H1 (cell line): ENCODE measurements around the gene PAQR8. TPM values are rescaled to one million over a fixed set of nuclear protein-coding genes. Genes with fewer than 3 reads are reported as not detected.

Experiments used
- CTCF ChIA-PET: fragments of 300-600 bp; sonication (Branson Sonifier 250); formaldehyde crosslinking; loops from one replicate; lab custom pipeline; 2021; ENCODE audit not compliant: partially characterized antibody; lab: Charles Lee
- POLR2A ChIA-PET: fragments of 300-600 bp; sonication (Branson Sonifier 250); formaldehyde crosslinking; loops from one replicate; lab custom pipeline; 2021; ENCODE audit warnings: inconsistent platforms; ENCODE audit not compliant: partially characterized antibody; lab: Charles Lee
- DNase-seq, 2 experiments: peaks; one replicate each; pipeline versions ENCODE4 v3.0.0 to v3.0.0-alpha.2; 2010 to 2022; ENCODE audit warnings: low spot score in 2 of 2, low read depth in 1 of 2, mixed read lengths in 1 of 2
- FAIRE-seq: peaks from 2 replicates; lab custom pipeline; 2011; peaks lifted over from hg19 to GRCh38; lab: Jason Lieb, UNC
- H2AFZ ChIP-seq: 2 replicates; pipeline ENCODE4 v1.8.1; 2012; ENCODE audit warnings: low read length, inconsistent platforms
- H2AK5ac ChIP-seq: 2 replicates; pipeline ENCODE4 v1.6.1; 2013; ENCODE audit warnings: low read depth, low read length
- H2BK120ac ChIP-seq: replicated peaks from 2 replicates; pipeline ENCODE3; 2013; ENCODE audit warnings: low read depth, low read length, inconsistent platforms
- H2BK12ac ChIP-seq: 2 replicates; pipeline ENCODE4 v1.6.1; 2013; ENCODE audit warnings: low read depth, low read length
- H2BK15ac ChIP-seq: 2 replicates; pipeline ENCODE4 v1.6.1; 2013; ENCODE audit warnings: low read length
- H2BK20ac ChIP-seq: 2 replicates; pipeline ENCODE4 v1.6.1; 2013; ENCODE audit warnings: low read length
- H2BK5ac ChIP-seq: 2 replicates; pipeline ENCODE4 v1.6.1; 2013; ENCODE audit warnings: low read depth, low read length
- H3K14ac ChIP-seq: 2 replicates; pipeline ENCODE4 v1.6.1; 2013; ENCODE audit warnings: inconsistent platforms; ENCODE audit not compliant: insufficient read length
- H3K18ac ChIP-seq: 2 replicates; pipeline ENCODE4 v1.6.1; 2013; ENCODE audit warnings: low read length; ENCODE audit errors: extremely low read depth
- H3K23ac ChIP-seq: 2 replicates; pipeline ENCODE4 v1.6.1; 2013; ENCODE audit warnings: inconsistent platforms; ENCODE audit not compliant: insufficient read length
- H3K23me2 ChIP-seq: 2 replicates; pipeline ENCODE4 v1.6.1; 2013; ENCODE audit warnings: low read depth, low read length
- H3K27ac ChIP-seq: 2 replicates; pipeline ENCODE4 v1.6.1; 2011; ENCODE audit warnings: low read depth, low read length, inconsistent platforms
- H3K27me3 ChIP-seq, 4 experiments: replicated peaks in 1 of 4; 1 replicate in 1 of 4; 2 replicates in 3 of 4; pipeline versions ENCODE4 v1.6.1 to v1.8.1; 2011 to 2013; ENCODE audit warnings: low read length in 3 of 4, mild to moderate bottlenecking in 3 of 4, inconsistent platforms in 2 of 4, mixed read lengths in 2 of 4, moderate library complexity in 1 of 4; ENCODE audit not compliant: control insufficient read depth in 3 of 4, insufficient read depth in 3 of 4; ENCODE audit errors: extremely low read depth in 1 of 4
- H3K36me3 ChIP-seq, 4 experiments: 2 replicates each; pipeline versions ENCODE4 v1.6.1 to v1.8.1; 2011 to 2013; ENCODE audit warnings: mild to moderate bottlenecking in 4 of 4, low read length in 3 of 4, moderate library complexity in 2 of 4, control low read depth in 1 of 4, inconsistent platforms in 1 of 4; ENCODE audit not compliant: insufficient read depth in 4 of 4, control insufficient read depth in 2 of 4
- H3K4ac ChIP-seq: replicated peaks from 2 replicates; pipeline ENCODE3; 2013; ENCODE audit warnings: low read length, low read depth, mixed read lengths, inconsistent platforms; ENCODE audit not compliant: insufficient read length
- H3K4me1 ChIP-seq, 4 experiments: replicated peaks in 1 of 4; 1 replicate in 1 of 4; 2 replicates in 3 of 4; pipeline versions ENCODE4 v1.6.1 to v1.8.1; 2011 to 2013; ENCODE audit warnings: low read length in 3 of 4, inconsistent platforms in 2 of 4, mixed read lengths in 1 of 4; ENCODE audit not compliant: insufficient read depth in 4 of 4, control insufficient read depth in 3 of 4
- H3K4me2 ChIP-seq, 2 experiments: 2 replicates each; pipeline versions ENCODE4 v1.6.1 to v1.8.1; 2011 to 2013; ENCODE audit warnings: low read depth in 2 of 2, low read length in 2 of 2, control low read depth in 1 of 2, inconsistent platforms in 1 of 2, mild to moderate bottlenecking in 1 of 2; ENCODE audit not compliant: insufficient read depth in 1 of 2
- H3K4me3 ChIP-seq, 4 experiments: fragments of 200-600, 300-600 bp in 1 of 4; sonication (generic), shearing (Covaris generic), sonication (Bioruptor Twin) in 1 of 4; 2 replicates each; pipeline versions ENCODE4 v1.5.1 to v1.8.1; 2011 to 2016; ENCODE audit warnings: low read length in 4 of 4, low read depth in 3 of 4, control low read depth in 2 of 4, inconsistent platforms in 2 of 4, mild to moderate bottlenecking in 2 of 4, mixed read lengths in 1 of 4, moderate library complexity in 1 of 4; ENCODE audit not compliant: insufficient read depth in 2 of 4; ENCODE audit errors: extremely low read depth in 1 of 4
- H3K56ac ChIP-seq: replicated peaks from 2 replicates; pipeline ENCODE3; 2013; ENCODE audit warnings: low read depth, mild to moderate bottlenecking, mixed read lengths, low read length, inconsistent platforms; ENCODE audit not compliant: insufficient read length
- H3K79me1 ChIP-seq: 2 replicates; pipeline ENCODE4 v1.6.1; 2013; ENCODE audit warnings: low read depth, low read length, control low read depth
- H3K79me2 ChIP-seq, 2 experiments: 2 replicates each; pipeline versions ENCODE4 v1.6.1 to v1.8.1; 2012 to 2013; ENCODE audit warnings: low read length in 2 of 2, mild to moderate bottlenecking in 2 of 2, inconsistent platforms in 1 of 2; ENCODE audit not compliant: insufficient read depth in 2 of 2, control insufficient read depth in 1 of 2
- H3K9ac ChIP-seq, 4 experiments: replicated peaks in 1 of 4; 1 replicate in 1 of 4; 2 replicates in 3 of 4; pipeline versions ENCODE4 v1.6.1 to v1.8.1; 2011 to 2013; ENCODE audit warnings: low read depth in 3 of 4, low read length in 3 of 4, control low read depth in 2 of 4, mild to moderate bottlenecking in 2 of 4, moderate library complexity in 2 of 4, inconsistent platforms in 1 of 4; ENCODE audit errors: extremely low read depth in 1 of 4
- H3K9me3 ChIP-seq, 2 experiments: 2 replicates each; pipeline versions ENCODE4 v1.6.1 to v1.8.1; 2012 to 2013; ENCODE audit warnings: mild to moderate bottlenecking in 2 of 2, moderate library complexity in 2 of 2, control low read depth in 1 of 2, inconsistent platforms in 1 of 2, low read depth in 1 of 2, low read length in 1 of 2, mixed read lengths in 1 of 2; ENCODE audit not compliant: insufficient read depth in 2 of 2
- H4K20me1 ChIP-seq, 2 experiments: replicated peaks in 1 of 2; 2 replicates each; pipeline versions ENCODE3 to v1.8.1; 2011 to 2013; ENCODE audit warnings: inconsistent platforms in 2 of 2, low read length in 2 of 2, mild to moderate bottlenecking in 1 of 2; ENCODE audit not compliant: insufficient read depth in 2 of 2, control insufficient read depth in 1 of 2
- H4K5ac ChIP-seq: 2 replicates; pipeline ENCODE4 v1.6.1; 2013; ENCODE audit warnings: low read length, low read depth, mixed read lengths, inconsistent platforms; ENCODE audit not compliant: insufficient read length
- H4K8ac ChIP-seq: 2 replicates; pipeline ENCODE4 v1.8.0; 2013; ENCODE audit warnings: mild to moderate bottlenecking, moderate library complexity, low read length, inconsistent platforms; ENCODE audit not compliant: insufficient read depth; ENCODE audit errors: extremely low read depth
- H4K91ac ChIP-seq: replicated peaks from 2 replicates; pipeline ENCODE3; 2013; ENCODE audit warnings: low read length, mixed read lengths, inconsistent platforms; ENCODE audit not compliant: insufficient read length
- EP300 ChIP-seq, 2 experiments: IDR thresholded peaks; 1 replicate in 1 of 2; 2 replicates in 1 of 2; pipeline ENCODE4 v1.6.1; 2011 to 2012; ENCODE audit warnings: low read depth in 2 of 2, low read length in 2 of 2, mild to moderate bottlenecking in 2 of 2, borderline replicate concordance in 1 of 2, inconsistent platforms in 1 of 2, moderate library complexity in 1 of 2
- JUND ChIP-seq: IDR thresholded peaks from 2 replicates; pipeline ENCODE4 v1.6.1; 2011; ENCODE audit warnings: mild to moderate bottlenecking, improper control_type of control experiment, low read length
- KDM1A ChIP-seq: fragments of 200-600, 300-600 bp; sonication (generic); IDR thresholded peaks from 2 replicates; pipeline ENCODE4 v1.7.1; 2016; ENCODE audit warnings: mild to moderate bottlenecking, low read length, borderline replicate concordance
- NANOG ChIP-seq: IDR thresholded peaks from 2 replicates; pipeline ENCODE4 v1.6.1; 2011; ENCODE audit warnings: low read length, low read depth, mild to moderate bottlenecking, inconsistent platforms; ENCODE audit not compliant: insufficient read depth, poor library complexity, severe bottlenecking
- RBBP5 ChIP-seq: IDR thresholded peaks from 2 replicates; pipeline ENCODE4 v1.7.1; 2012; ENCODE audit warnings: low read depth, mild to moderate bottlenecking, inconsistent platforms, low read length, moderate library complexity, borderline replicate concordance
- RNF2 ChIP-seq: fragments of 200-900, 300-1000 bp; sonication (generic); IDR thresholded peaks from 2 replicates; pipeline ENCODE4 v1.7.1; 2016; ENCODE audit warnings: borderline replicate concordance, low read depth, mild to moderate bottlenecking, antibody characterized with exemption, low read length; ENCODE audit not compliant: poor library complexity, severe bottlenecking; ENCODE audit errors: missing control alignments
- SP2 ChIP-seq: IDR thresholded peaks from 2 replicates; pipeline ENCODE4 v1.6.1; 2012; ENCODE audit warnings: mild to moderate bottlenecking, low read length, inconsistent platforms
- WGBS, 2 experiments: shearing (Covaris generic) in 1 of 2; methylation state at CpG; one replicate each; pipeline versions ENCODE4 v1.1.6 to v1.1.7; 2013 to 2015; ENCODE audit warnings: low lambda C conversion rate in 2 of 2, mixed read lengths in 2 of 2, inconsistent platforms in 1 of 2, low coverage in 1 of 2, missing lambda C conversion rate in 1 of 2; ENCODE audit not compliant: insufficient replicate concordance in 2 of 2, insufficient coverage in 1 of 2, insufficient read length in 1 of 2; ENCODE audit errors: extremely low coverage in 1 of 2, missing lambda C conversion rate in 1 of 2; 5-methylcytosine and 5-hydroxymethylcytosine counted together
- polyA plus RNA-seq, 7 experiments: library from polyadenylated mRNA; depleted of rRNA in 3 of 7; stranded (reverse) in 5 of 7; unstranded in 2 of 7; fragments of >200 nt in 5 of 7; fragments of 200-250 nt in 2 of 7; gene quantifications; 1 replicate in 5 of 7; 2 replicates in 1 of 7; 4 replicates in 1 of 7; pipeline versions ENCODE4 v1.2.1 to v1.2.3, GENCODE V29; 2011 to 2013; ENCODE audit warnings: missing spikeins in 2 of 7, mixed read lengths in 2 of 7
- total RNA-seq: library from RNA; stranded (reverse); fragmentation: NEBNext Ultra II Directional; extraction: Animal tissue kit (Norgen Biotek cat#: 25700); gene quantifications from 2 replicates; pipeline ENCODE4 v1.2.1, GENCODE V29; 2021
- TF ChIP-seq, protein P1 (sequence below): IDR thresholded peaks from 2 replicates; pipeline ENCODE4 v1.6.1; 2011; ENCODE audit warnings: low read depth, mild to moderate bottlenecking, low read length; ENCODE audit not compliant: insufficient read depth
- TF ChIP-seq, protein P2 (sequence below), 3 experiments: IDR thresholded peaks; 1 replicate in 2 of 3; 2 replicates in 1 of 3; pipeline versions ENCODE4 v1.5.1 to v1.6.1; 2011; ENCODE audit warnings: low read length in 3 of 3, mild to moderate bottlenecking in 3 of 3, inconsistent platforms in 2 of 3, low read depth in 1 of 3, moderate library complexity in 1 of 3; ENCODE audit not compliant: insufficient read depth in 1 of 3; ENCODE audit errors: control extremely low read depth in 1 of 3

The PAQR8 gene
- total and polyA plus RNA-seq, 2 of the 8 experiments (the other 6 are each of a cell fraction or from before 2014, with no cell fraction given): 7.6 to 9.6 TPM

DNA sequence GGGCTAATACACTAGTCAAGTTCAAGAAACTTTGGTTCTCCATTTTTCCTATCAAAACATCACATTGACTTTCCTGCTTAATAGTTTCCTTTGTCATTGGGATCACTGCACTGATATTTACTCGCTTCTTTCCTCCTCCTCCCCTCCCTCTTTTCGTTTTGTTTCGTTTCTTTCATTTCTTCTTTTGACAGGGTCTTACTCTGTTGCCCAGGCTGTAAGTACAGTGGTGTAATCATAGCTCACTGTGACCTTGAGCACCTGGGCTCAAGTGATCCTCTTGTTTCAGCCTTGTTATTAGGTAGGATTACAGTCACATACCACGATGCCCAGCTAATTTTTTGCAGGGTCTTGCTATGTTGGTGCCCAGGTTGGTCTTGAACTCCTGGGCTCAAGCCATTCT, 12.3 kb downstream of the PAQR8 start:
- H2BK5ac ChIP-seq: no peak overlapping the region
- H3K18ac ChIP-seq: no peak overlapping the region
- H3K9ac ChIP-seq: no peak overlapping the region
- H3K4me1 ChIP-seq: peaks cover 0 to 2% (median 0%) of the 10 kb centered on the region in 4 experiments; a peak in 1 of 7 replicates
- no peaks in the 10 kb centered on the region for H3K27me3 ChIP-seq
- FAIRE-seq: no peak
- no peak overlapping the region for H3K56ac ChIP-seq
- H4K8ac ChIP-seq: no peak overlapping the region
- H4K91ac ChIP-seq: no peak overlapping the region
- no peaks in the 10 kb centered on the region for H3K9me3 ChIP-seq
- H3K79me2 ChIP-seq: no peaks in the 10 kb centered on the region
- no peak overlapping the region for H3K4me2 ChIP-seq
- H4K20me1 ChIP-seq: no peaks in the 10 kb centered on the region
- no peak overlapping the region for H2BK120ac ChIP-seq
- ChIA-PET CTCF (interaction anchor here (1.4 to 1.8 kb wide), 2 partner anchors 25 to 88 kb away, joined by 4 to 5 read pairs; no protein-coding TSS in a partner anchor), POLR2A (interaction anchor here (1.0 to 2.5 kb wide), 4 partner anchors 9 to 90 kb away, joined by 3 to 6 read pairs (median 3); partner anchors contain the start of genes MCM3 and PAQR8)
- H4K5ac ChIP-seq: no peak overlapping the region
- no peak overlapping the region for H3K4me3 ChIP-seq
- no peak overlapping the region for H3K4ac ChIP-seq
- no peak overlapping the region for H2AFZ ChIP-seq
- no peak overlapping the region for H3K23ac ChIP-seq
- H2AK5ac ChIP-seq: no peak overlapping the region
- no peaks in the 10 kb centered on the region; the same call in 1 of the 2 replicates for H3K79me1 ChIP-seq
- H3K14ac ChIP-seq: no peak overlapping the region
- H2BK20ac ChIP-seq: no peak overlapping the region
- no peaks in the 10 kb centered on the region for H3K23me2 ChIP-seq
- DNase-seq: no peak
- H2BK12ac ChIP-seq: no peak overlapping the region
- no peak overlapping the region for H3K27ac ChIP-seq
- 87% methylated on average over 4 of the region's 4 CpGs; no CpG with 5 or more reads in 1 of the 2 experiments for WGBS, 2 experiments
- H2BK15ac ChIP-seq: no peak overlapping the region
- no peaks in the 10 kb centered on the region for H3K36me3 ChIP-seq
- TF ChIP-seq EP300 (IDR thresholded peaks at IDR 0.05; ENCODE audit: borderline replicate concordance in 1 of 2, low read depth in 2 of 2, low read length in 2 of 2): no peak
- no peak for TF ChIP-seq RNF2
- no peak for TF ChIP-seq KDM1A
- no peak for TF ChIP-seq NANOG
- TF ChIP-seq, protein P1, sequence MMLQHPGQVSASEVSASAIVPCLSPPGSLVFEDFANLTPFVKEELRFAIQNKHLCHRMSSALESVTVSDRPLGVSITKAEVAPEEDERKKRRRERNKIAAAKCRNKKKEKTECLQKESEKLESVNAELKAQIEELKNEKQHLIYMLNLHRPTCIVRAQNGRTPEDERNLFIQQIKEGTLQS: no peak
- TF ChIP-seq RBBP5: no peak
- TF ChIP-seq JUND: no peak
- TF ChIP-seq, protein P2, sequence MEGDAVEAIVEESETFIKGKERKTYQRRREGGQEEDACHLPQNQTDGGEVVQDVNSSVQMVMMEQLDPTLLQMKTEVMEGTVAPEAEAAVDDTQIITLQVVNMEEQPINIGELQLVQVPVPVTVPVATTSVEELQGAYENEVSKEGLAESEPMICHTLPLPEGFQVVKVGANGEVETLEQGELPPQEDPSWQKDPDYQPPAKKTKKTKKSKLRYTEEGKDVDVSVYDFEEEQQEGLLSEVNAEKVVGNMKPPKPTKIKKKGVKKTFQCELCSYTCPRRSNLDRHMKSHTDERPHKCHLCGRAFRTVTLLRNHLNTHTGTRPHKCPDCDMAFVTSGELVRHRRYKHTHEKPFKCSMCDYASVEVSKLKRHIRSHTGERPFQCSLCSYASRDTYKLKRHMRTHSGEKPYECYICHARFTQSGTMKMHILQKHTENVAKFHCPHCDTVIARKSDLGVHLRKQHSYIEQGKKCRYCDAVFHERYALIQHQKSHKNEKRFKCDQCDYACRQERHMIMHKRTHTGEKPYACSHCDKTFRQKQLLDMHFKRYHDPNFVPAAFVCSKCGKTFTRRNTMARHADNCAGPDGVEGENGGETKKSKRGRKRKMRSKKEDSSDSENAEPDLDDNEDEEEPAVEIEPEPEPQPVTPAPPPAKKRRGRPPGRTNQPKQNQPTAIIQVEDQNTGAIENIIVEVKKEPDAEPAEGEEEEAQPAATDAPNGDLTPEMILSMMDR (IDR thresholded peaks at IDR 0.05; ENCODE audit: control extremely low read depth in 1 of 3, insufficient read depth in 1 of 3, low read depth in 1 of 3, low read length in 3 of 3): no peak
- TF ChIP-seq SP2: no peak
